Rectal smooth muscle tissue (tissue), 1 donor: ENCODE data around the gene CLDN5.

Source experiments
- H3K27ac ChIP-seq: one replicate; pipeline ENCODE4 v1.7.0; 2013; ENCODE audit warnings: low read depth, low read length, inconsistent platforms
- H3K27me3 ChIP-seq: one replicate; pipeline ENCODE4 v1.7.0; 2013; ENCODE audit warnings: low read length; ENCODE audit not compliant: control insufficient read depth, insufficient read depth
- H3K36me3 ChIP-seq: one replicate; pipeline ENCODE4 v1.7.0; 2013; ENCODE audit warnings: low read length; ENCODE audit not compliant: control insufficient read depth, insufficient read depth
- H3K4me1 ChIP-seq: one replicate; pipeline ENCODE4 v1.7.0; 2013; ENCODE audit warnings: low read length; ENCODE audit not compliant: control insufficient read depth, insufficient read depth
- H3K4me3 ChIP-seq: one replicate; pipeline ENCODE4 v1.7.0; 2013; ENCODE audit warnings: low read length
- H3K9ac ChIP-seq: one replicate; pipeline ENCODE4 v1.7.0; 2013; ENCODE audit warnings: low read length

Gene CLDN5

DNA sequence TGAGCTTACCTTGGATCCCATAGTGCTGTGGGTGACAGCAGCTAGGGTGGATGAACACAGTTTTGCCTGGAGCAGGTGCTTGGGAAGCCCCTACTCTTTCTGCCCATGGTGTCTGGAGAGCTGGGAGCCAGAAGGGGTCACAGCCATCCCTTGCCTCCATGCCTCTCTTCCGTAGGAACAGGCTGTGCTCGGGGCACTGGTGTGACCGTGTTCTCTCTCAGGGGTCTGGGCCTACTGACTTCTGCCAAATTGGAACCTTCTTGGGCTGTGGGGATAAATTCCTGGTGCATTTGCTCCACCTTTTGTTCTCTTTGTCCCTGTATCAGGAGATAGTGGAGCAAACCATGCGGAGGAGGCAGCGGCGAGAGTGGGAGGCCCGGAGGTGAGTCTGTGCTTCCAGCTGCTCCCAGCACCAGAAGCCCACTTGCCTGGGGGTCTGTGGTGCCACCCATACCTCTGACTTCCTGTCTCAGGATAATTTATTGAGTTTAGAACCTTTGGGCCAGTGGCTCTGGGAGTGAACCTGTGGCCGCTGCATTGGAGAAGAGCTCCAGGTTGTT, 30.1 kb downstream of the CLDN5 start:
- no peaks in the 10 kb centered on the region for H3K27me3 ChIP-seq
- H3K36me3 ChIP-seq, result no peaks in the 10 kb centered on the region
- no peak overlapping the region for H3K4me3 ChIP-seq
- no peak overlapping the region for H3K27ac ChIP-seq
- no peak overlapping the region for H3K9ac ChIP-seq
- no peaks in the 10 kb centered on the region for H3K4me1 ChIP-seq

DNA sequence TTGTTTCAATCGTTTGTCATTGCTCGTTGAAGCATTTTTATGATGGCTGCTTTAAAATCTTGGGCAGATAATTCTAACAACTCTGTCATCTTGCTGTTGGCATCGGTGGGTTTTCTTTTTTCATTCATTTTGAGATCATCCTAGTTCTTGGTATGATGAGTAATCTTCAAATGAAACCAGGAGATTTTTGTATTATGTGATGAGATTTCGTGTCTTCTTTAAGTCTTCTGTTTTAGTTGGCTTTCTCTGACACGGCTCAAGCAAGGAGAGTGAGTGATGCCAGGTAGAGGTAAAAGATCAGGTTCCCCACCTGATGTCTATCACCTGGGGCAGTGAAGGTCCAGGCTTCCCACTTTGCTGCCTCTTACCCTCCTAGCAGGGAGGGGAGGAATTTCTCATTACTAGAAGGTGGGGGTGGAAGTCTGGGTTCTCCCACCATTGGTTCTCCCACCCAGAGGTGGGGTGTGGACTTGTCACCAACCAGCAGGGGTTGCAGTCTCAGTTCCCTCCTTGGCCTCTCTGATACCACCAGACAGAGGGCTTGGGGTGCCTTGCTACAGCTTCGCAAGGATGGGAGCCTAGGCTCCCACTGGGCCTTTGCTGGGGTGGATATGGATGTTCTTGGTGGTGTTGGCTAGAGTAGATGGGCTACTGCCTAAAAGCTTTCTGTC, 31.6 kb downstream of the CLDN5 start:
- no peaks in the 10 kb centered on the region for H3K36me3 ChIP-seq
- no peak overlapping the region for H3K4me3 ChIP-seq
- no peaks in the 10 kb centered on the region for H3K4me1 ChIP-seq
- no peaks in the 10 kb centered on the region for H3K27me3 ChIP-seq
- H3K9ac ChIP-seq, result no peak overlapping the region
- H3K27ac ChIP-seq, result no peak overlapping the region

DNA sequence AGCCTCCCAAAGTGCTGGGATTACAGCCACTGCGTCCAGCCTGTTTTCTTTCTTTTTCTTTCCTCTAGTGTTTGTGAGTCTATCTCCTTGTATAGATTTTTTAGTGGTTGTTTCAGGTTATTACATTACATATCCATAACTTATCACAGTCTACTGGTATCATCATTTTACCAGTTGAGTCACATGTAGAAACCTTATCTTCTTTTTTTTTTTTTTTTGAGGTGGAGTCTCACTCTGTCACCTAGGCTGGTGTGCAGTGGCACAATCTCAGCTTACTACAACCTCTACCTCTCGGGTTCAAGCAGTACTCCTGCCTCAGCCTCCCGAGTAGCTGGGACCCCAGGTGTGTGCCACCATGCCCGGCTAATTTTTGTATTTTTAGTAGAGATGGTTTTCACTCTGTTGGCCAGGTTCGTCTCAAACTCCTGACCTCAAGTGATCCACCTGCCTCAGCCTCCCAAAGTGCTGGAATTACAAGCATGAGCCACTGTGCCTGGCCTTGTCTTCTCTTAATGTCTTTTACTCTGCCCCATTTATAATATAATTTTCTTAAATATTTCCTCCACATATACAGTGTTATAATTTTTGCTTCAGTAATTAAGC, 33.5 kb downstream of the CLDN5 start:
- H3K4me3 ChIP-seq, result no peak overlapping the region
- H3K4me1 ChIP-seq, result no peaks in the 10 kb centered on the region
- H3K27me3 ChIP-seq, result no peaks in the 10 kb centered on the region
- H3K36me3 ChIP-seq, result no peaks in the 10 kb centered on the region
- H3K9ac ChIP-seq, result no peak overlapping the region
- no peak overlapping the region for H3K27ac ChIP-seq

DNA sequence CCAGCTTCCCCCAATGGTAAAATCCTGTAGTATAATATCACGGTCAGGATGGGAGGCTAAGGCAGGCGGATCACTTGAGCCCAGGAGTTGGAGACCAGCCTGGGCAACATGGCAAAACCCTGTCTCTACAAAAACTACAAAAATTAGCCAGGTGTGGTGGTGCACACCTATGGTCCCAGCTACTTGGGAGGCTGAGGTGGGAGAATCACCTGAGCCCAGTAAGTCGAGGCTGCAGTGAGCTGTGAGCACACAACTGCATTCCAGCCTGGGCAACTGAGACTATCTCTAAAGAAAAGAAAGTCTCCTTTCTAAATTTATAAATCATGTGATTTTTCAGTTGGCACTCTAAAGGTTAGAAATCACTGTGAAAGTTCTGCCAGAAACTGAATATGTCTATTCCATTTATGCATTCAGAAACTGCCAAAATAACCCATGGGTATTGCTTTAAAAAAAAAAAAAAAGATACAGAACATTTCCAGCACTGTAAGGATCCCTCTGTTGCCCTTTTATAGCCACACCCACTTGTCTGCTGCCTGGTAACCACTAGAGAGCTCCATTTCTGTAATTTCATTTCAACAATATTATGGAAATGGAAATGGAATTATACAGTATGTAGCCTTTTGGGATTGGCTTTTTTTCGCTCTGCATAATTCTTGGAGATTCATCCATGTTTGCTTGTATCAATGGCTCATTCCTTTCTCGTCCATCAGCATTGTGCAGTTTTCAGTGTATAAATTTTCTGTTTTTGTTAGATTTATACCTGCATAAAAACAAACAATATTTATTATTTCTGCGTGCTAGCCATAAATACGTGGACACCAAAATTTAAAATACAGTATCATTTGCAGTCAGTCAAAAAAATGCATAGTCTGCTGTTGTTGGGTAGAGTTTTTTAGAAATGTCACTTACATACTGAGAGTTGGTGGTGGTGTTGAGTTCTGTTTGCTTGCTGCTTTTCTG, 35.0 kb downstream of the CLDN5 start:
- Histone ChIP-seq H3K27ac (no peak overlapping the region), H3K9ac (no peak overlapping the region), H3K27me3 (no peaks in the 10 kb centered on the region), H3K4me1 (no peaks in the 10 kb centered on the region), H3K36me3 (no peaks in the 10 kb centered on the region), H3K4me3 (no peak overlapping the region)

DNA sequence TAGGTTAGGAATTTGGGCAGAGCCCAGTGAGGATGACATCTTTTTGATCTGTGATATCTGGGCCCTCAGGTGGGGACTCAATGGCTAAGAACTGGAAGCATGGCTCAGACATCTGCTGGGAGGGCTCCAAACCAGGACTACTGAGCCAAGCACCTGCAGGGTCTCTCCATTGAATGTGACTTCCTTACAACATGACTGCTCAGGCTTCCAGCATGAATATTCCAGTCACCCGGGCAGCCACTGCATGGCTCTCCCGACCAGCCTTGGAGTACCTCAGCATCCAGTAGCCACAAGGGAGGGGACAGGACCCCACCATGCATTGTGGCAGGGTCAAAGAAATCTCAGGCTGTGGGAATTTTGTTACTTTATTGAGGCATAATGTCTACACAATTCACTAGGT, 35.9 kb downstream of the CLDN5 start:
- no peak overlapping the region for H3K27ac ChIP-seq
- H3K4me1 ChIP-seq, result no peaks in the 10 kb centered on the region
- H3K27me3 ChIP-seq, result no peaks in the 10 kb centered on the region

DNA sequence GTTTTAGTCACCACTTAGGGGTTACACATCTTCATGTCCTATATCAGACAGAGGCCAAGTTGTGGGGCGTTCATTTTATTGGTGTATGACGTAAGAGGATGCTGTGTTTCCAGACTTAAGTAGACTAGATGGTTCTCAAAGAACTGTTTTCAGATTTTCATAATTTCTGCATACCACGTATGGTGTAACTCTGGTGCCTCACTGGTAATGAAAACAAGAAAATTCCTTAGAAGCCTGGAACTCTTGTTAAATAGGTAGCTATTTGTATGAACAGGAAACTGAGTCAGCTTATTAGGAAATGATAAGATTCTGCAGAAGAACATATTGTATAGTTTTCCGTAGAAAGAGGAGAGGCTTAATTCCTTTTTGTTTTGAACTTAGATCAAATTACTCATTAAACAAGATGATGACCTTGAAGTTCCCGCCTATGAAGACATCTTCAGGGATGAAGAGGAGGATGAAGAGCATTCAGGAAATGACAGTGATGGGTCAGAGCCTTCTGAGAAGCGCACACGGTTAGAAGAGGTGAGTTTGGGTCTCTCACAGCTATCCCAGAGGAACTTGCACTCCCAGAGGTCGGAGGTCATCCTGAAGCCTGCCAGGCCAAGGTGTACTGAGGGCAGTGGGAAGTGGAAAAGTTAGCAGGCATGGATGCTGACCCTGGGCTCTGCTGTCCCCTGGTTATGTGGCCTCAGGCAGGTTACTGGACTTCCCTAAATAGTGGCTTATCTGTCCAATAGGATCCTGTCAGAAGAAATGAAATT, 40.5 kb downstream of the CLDN5 start:
- H3K27ac ChIP-seq, result no peak overlapping the region
- no peak overlapping the region for H3K9ac ChIP-seq
- H3K36me3 ChIP-seq, result no peaks in the 10 kb centered on the region
- no peaks in the 10 kb centered on the region for H3K4me1 ChIP-seq
- no peak overlapping the region for H3K4me3 ChIP-seq
- H3K27me3 ChIP-seq, result no peaks in the 10 kb centered on the region

More for the DNA sequence above, 35.9 kb downstream of the CLDN5 start:
- no peak overlapping the region for H3K4me3 ChIP-seq
- no peaks in the 10 kb centered on the region for H3K36me3 ChIP-seq
- no peak overlapping the region for H3K9ac ChIP-seq

DNA sequence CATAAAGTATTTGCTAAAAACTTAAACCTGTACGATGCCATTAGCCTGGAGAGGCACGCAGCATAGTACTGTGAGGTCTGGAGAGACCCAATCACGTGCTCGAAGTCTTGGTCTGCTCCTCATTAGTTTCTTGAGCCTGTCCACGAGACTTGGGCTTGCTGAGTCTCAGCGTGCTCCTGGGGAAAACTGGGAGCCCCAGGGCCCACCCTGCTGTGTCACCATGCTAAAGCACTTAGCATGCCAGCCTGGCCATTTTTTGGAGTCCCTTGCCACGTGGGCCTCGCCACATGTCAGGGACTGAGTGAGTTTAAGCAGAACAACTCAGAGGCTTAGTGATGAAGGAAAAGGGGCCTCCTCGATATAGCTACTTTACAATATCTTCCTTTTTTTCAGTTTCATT, 41.9 kb downstream of the CLDN5 start:
- Histone ChIP-seq H3K4me1 (peaks cover 9% of the 10 kb centered on the region), H3K27me3 (no peaks in the 10 kb centered on the region), H3K36me3 (no peaks in the 10 kb centered on the region), H3K9ac (no peak overlapping the region), H3K27ac (no peak overlapping the region), H3K4me3 (no peak overlapping the region)

DNA sequence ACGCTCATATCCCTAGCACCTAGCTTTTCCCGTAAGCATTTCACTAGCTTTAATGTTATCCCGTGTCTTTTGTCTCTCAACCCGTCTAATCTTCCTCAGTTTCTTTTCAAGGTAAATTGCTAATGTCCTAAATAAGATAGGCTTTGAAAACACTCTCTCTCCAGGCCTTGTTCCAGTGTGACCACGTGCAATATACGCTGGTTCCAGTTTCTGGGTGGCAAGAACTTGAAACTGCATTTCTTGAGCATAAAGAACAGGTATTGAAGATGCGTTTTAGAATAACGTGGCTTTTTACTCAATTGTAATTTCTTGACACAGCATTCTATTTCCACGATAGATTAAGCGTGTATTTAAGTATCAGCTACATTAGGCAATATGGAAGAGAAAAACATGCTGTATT, 43.4 kb downstream of the CLDN5 start:
- Histone ChIP-seq H3K36me3 (no peaks in the 10 kb centered on the region), H3K4me1 (peaks cover 9% of the 10 kb centered on the region), H3K4me3 (no peak overlapping the region), H3K27ac (no peak overlapping the region), H3K9ac (no peak overlapping the region), H3K27me3 (no peaks in the 10 kb centered on the region)

DNA sequence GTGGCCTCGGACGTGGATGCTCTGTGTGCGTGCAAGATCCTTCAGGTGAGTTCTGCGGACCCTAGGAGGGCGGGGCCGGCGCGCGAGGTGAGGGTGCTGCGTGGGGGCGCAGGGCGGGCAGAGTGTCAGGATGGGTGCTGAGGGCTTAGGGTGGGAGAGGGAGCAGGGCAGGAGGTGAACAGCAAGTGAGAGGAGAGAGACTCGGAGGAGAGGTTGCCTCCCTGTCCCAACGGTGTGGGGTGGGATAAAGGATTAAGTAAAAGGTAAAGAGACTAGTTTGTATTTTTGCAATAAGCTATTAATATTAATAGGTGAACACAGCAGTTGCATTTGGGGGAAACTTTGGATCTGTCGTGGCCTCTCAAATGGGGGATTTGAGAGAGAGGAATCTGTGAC, 44.0 kb downstream of the CLDN5 start:
- H3K4me3 ChIP-seq, result peak overlapping the region; percentile 52
- H3K4me1 ChIP-seq, result peaks cover 9% of the 10 kb centered on the region
- no peak overlapping the region for H3K27ac ChIP-seq
- H3K36me3 ChIP-seq, result no peaks in the 10 kb centered on the region
- no peak overlapping the region for H3K9ac ChIP-seq
- H3K27me3 ChIP-seq, result no peaks in the 10 kb centered on the region

DNA sequence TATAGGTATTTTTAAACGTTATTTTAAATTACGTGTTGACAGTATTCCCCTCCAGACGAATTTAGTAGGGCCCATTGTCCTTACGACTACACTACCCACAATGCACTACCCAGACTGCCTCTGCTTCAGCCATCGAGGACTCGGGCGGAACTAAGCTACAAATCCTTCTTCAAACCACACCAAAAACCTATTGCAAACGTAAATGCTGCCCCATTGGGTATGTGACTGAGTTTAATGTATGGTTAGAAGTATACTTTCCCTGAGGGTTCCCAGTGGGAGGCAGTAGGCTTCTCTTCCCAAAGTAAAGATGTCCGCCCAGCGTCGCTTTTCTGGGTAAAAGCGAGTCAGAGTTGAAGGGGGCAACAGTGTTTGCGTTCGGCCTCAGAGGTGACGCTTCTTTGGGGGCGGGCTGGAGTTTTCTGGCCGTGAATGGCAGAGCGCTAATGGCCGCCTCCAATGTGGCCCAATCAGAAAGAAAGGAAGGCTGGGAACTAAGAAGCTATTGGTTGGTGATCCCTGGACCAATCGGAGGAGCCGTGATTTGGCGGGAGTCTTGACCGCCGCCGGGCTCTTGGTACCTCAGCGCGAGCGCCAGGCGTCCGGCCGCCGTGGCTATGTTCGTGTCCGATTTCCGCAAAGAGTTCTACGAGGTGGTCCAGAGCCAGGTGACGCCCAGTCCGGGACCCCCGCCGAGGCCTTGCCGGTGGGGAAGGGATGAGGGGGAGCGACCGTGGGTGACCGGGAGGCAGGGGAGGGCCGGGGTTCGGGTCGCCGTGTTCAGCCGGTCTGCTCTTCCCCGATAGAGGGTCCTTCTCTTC, 44.6 kb downstream of the CLDN5 start, which contains the start of gene CDC45:
TSS of gene CDC45 (plus strand) at position 566 of the 818 bp plus-strand sequence. CDS start at position 615, 49 bp downstream.
- H3K4me3 ChIP-seq, result peak within 1 kb of the TSS; percentile 89
- H3K27ac ChIP-seq, result peak within 1 kb of the TSS; percentile 100
- peak within 1 kb of the TSS; percentile 81 for H3K9ac ChIP-seq
- peaks cover 3% of the 10 kb centered on the region for H3K36me3 ChIP-seq
- peaks cover 9% of the 10 kb centered on the region for H3K4me1 ChIP-seq
- H3K27me3 ChIP-seq, result no peaks in the 10 kb centered on the region

DNA sequence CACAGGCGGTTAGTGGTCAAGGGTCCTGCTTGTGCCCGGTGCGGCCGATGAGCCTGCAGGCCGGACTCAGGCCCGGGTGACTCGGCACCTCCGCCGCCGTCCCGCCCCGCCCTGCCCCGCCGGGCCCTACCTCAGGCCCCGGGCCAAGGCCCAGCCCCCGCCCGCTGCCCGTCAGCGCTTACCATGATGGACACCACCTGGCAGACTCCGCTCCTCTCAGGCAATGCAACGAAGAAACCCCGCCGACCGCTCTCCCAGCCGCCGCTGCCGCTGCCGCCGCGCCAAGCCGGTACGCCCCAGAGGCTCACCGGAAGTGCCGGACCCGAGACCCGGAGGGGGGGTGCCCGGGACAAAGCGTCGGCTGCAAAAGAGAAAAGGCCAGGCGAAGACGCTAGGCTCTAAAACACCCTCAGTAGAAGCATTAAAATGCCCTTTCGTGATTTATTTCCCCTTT, 45.3 kb downstream of the CLDN5 start, which contains the start of gene UFD1:
TSS of gene UFD1 (minus strand) at position 293 of the 454 bp plus-strand sequence. CDS start at position 185, 108 bp downstream.
- H3K4me1 ChIP-seq, result peaks cover 9% of the 10 kb centered on the region
- peaks cover 4% of the 10 kb centered on the region for H3K36me3 ChIP-seq
- peak within 1 kb of the TSS; percentile 81 for H3K9ac ChIP-seq
- no peaks in the 10 kb centered on the region for H3K27me3 ChIP-seq
- H3K27ac ChIP-seq, result peak within 1 kb of the TSS; percentile 100
- peak within 1 kb of the TSS; percentile 89 for H3K4me3 ChIP-seq
